Brain microvascular endothelial cell (primary cell): ENCODE measurements around the gene P2RY2.

Source experiments
- DNase-seq: peaks from one replicate; pipeline ENCODE4 v3.0.0-alpha.2; 2020
- H3K27ac ChIP-seq: fragments of 250-450 bp; sonication (Bioruptor Pico); 2 replicates; pipeline ENCODE4 v1.5.1; 2020; ENCODE audit warnings: mild to moderate bottlenecking, moderate library complexity
- H3K27me3 ChIP-seq: fragments of 250-450 bp; sonication (Bioruptor Pico); replicated peaks from 2 replicates; pipeline ENCODE4 v1.5.1; 2020; ENCODE audit warnings: mild to moderate bottlenecking
- H3K36me3 ChIP-seq: fragments of 250-450 bp; sonication (Bioruptor Pico); replicated peaks from 2 replicates; pipeline ENCODE4 v1.5.1; 2020; ENCODE audit warnings: mild to moderate bottlenecking
- H3K4me3 ChIP-seq: 2 replicates; pipeline ENCODE4 v1.5.1; 2011; ENCODE audit warnings: low read depth, mild to moderate bottlenecking, control low read depth, low read length, moderate library complexity
- in situ Hi-C: cut with HindIII; loops from 2 replicates; pipeline ENCODE4 v1.10.0; 2017; ENCODE audit warnings: low sequenced_read_pairs, low pct_ligation_motif_present
- TF ChIP-seq, protein P1 (sequence below): IDR thresholded peaks from 2 replicates; pipeline ENCODE4 v1.5.1; 2011; ENCODE audit warnings: low read depth, mild to moderate bottlenecking, moderate library complexity, low read length, control low read depth, inconsistent platforms; ENCODE audit errors: missing control alignments

Gene P2RY2

DNA sequence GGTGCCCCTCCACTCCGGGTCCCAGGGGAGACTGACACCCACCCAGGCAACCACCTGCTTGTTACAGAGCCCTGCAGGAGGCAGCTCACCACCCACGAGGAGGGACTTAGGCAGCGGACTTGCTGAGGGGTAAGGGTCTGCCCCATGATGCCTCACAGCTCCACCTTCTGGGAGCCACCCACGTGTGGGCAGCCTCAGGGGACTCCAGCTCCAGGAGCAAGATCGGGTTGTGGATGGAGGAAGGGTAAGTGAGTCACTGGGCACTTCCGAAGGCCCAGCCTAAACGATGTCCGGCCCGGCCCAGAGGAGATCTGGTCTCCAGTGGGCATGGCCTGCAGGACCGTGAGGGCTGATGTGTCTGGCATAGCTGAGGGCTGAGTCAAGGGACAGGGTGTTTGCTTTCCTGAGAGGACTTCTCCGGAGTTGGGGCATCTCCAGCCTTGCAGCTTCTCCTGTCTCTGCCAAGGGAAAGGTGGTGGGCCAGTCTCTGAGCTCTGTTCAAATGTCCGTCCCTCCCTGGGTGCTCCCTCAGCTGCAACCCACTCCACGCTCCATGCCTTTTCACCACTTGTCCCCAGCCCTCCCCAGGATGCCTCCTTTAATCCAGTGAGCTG is 32.3 kb upstream of the P2RY2 start:
- in situ Hi-C loops = loop anchor here (25.0 kb wide), 1 partner anchor 348 kb away; no protein-coding TSS in a partner anchor
- Histone ChIP-seq H3K27ac (no peak overlapping the region), H3K4me3 (no peak overlapping the region), H3K27me3 (no peaks in the 10 kb centered on the region), H3K36me3 (no peaks in the 10 kb centered on the region)
- TF ChIP-seq, protein P1, sequence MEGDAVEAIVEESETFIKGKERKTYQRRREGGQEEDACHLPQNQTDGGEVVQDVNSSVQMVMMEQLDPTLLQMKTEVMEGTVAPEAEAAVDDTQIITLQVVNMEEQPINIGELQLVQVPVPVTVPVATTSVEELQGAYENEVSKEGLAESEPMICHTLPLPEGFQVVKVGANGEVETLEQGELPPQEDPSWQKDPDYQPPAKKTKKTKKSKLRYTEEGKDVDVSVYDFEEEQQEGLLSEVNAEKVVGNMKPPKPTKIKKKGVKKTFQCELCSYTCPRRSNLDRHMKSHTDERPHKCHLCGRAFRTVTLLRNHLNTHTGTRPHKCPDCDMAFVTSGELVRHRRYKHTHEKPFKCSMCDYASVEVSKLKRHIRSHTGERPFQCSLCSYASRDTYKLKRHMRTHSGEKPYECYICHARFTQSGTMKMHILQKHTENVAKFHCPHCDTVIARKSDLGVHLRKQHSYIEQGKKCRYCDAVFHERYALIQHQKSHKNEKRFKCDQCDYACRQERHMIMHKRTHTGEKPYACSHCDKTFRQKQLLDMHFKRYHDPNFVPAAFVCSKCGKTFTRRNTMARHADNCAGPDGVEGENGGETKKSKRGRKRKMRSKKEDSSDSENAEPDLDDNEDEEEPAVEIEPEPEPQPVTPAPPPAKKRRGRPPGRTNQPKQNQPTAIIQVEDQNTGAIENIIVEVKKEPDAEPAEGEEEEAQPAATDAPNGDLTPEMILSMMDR = no peak
- DNase-seq = peak; percentile 42

DNA sequence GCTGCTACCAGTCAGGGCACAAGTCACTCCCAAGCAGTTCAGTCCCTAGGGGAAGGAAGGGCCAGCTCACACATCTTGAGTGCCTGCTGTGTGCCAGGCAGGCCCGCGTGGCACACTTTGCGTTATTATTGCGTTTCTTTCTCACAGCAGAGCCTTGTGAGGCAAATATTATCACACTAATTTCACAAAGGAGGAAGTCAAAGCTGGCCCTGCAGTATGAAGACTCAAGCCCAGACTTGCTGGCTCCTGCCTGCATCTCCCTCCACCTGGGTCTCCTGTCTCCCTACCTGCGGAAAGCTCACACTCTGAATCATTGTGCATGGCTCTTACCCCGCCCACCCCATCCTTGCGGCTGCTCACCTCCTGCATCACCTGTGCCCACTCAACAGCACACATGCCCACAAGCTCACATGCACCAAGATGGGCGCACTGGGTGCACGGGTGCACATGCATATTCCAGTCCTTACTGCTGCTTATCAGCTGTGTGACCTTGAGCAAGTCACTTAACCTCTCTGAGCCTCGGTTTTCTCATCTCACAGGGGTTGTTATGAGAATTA is 31.7 kb upstream of the P2RY2 start:
- no peak overlapping the region for H3K4me3 ChIP-seq
- TF ChIP-seq, protein P1 = no peak
- in situ Hi-C loops = loop anchor here (25.0 kb wide), 1 partner anchor 349 kb away; no protein-coding TSS in a partner anchor

DNA sequence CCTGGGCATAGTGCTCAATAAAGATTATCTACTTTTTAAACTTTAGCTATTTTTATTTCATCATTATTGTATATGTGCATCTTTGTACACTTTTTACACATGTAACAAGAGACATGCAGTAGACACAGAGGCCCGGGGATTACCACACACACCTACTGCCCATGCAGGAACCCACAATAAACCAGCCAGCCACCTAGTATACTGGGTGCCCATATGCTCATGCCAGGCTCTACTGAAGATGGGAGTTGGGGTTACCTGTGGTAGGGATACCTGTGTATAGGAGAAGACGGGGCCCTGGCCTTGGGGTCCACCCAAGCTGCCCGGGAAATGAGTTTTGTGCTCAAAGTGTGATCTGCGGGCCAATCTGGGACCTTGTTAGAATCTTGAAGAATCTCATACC is 31.2 kb upstream of the P2RY2 start:
- Histone ChIP-seq H3K4me3 (no peak overlapping the region), H3K27me3 (no peaks in the 10 kb centered on the region), H3K27ac (no peak overlapping the region), H3K36me3 (no peaks in the 10 kb centered on the region)
- no peak for DNase-seq
- TF ChIP-seq, protein P1 = no peak
- in situ Hi-C loops = loop anchor here (25.0 kb wide), 1 partner anchor 350 kb away; no protein-coding TSS in a partner anchor

More for the DNA sequence above, 31.7 kb upstream of the P2RY2 start:
- no peak overlapping the region for H3K27ac ChIP-seq
- no peaks in the 10 kb centered on the region for H3K36me3 ChIP-seq
- H3K27me3 ChIP-seq = no peaks in the 10 kb centered on the region
- DNase-seq = no peak

DNA sequence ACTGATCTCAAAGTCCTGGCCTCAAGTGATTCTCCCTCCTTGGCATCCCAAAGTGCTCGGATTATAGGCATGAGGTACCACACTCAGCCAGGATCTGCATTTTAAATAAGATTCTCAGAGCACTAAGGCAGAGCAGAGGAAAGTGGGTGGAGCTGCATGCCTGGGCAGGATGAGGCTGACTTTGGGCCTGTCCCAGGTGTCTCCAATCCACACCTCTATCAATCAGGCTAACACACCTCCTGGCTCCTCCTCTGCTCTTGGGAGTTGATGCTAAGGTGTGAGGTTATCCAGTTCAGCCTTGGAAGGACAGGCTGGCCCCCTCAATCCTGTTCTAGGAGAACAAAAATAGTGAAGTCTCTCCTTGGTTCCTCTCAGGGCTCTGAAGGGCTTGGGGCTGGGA is 30.2 kb upstream of the P2RY2 start:
- Histone ChIP-seq H3K27ac (no peak overlapping the region), H3K27me3 (no peaks in the 10 kb centered on the region), H3K4me3 (no peak overlapping the region), H3K36me3 (no peaks in the 10 kb centered on the region)
- TF ChIP-seq, protein P1 = no peak
- DNase-seq = no peak
- in situ Hi-C loops = loop anchor here (25.0 kb wide), 1 partner anchor 351 kb away; no protein-coding TSS in a partner anchor

DNA sequence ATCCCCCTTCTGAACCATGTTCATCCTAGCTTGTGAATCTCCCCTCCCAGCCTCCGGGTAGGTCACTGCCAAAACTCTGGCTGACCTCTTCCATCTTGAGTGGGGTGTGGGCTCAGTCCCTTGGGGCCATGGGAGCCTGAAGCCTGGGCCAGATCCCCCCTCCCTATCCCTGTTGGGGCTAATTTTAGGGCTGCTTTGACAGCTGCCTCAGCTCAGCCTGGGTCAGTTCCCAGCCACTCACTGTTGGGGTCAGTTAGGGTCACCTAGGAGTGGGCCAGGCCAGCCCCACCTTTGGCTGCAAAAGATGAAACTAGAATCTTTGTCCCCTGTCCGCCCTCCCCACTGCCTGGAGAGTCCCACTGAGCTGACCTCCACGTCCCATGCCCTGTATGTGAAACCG is 29.8 kb upstream of the P2RY2 start:
- TF ChIP-seq, protein P1 = no peak
- in situ Hi-C loops = loop anchor here (25.0 kb wide), 1 partner anchor 351 kb away; no protein-coding TSS in a partner anchor
- no peak overlapping the region for H3K4me3 ChIP-seq
- DNase-seq = no peak
- H3K27ac ChIP-seq = no peak overlapping the region
- no peaks in the 10 kb centered on the region for H3K27me3 ChIP-seq
- H3K36me3 ChIP-seq = no peaks in the 10 kb centered on the region
